D721Med (cell line): ENCODE results near the gene ITCH.

Experiments
- DNase-seq: peaks from one replicate; pipeline ENCODE4 v3.0.0; 2011; ENCODE audit warnings: low spot score; ENCODE audit not compliant: insufficient read length
- FAIRE-seq: peaks from 2 replicates; lab custom pipeline; 2011; peaks lifted over from hg19 to GRCh38; lab: Jason Lieb, UNC
- CTCF ChIP-seq: IDR thresholded peaks from 2 replicates; pipeline ENCODE4 v1.5.1; 2012; ENCODE audit warnings: mild to moderate bottlenecking, control low read depth; ENCODE audit not compliant: insufficient read depth; ENCODE audit errors: missing control alignments

The ITCH gene

GRCh38 chr20:34522969-34523871 is 160.1 kb downstream of the ITCH start:
- no peak for FAIRE-seq
- no peak for DNase-seq
- peak; percentile 61 for TF ChIP-seq CTCF

DNA sequence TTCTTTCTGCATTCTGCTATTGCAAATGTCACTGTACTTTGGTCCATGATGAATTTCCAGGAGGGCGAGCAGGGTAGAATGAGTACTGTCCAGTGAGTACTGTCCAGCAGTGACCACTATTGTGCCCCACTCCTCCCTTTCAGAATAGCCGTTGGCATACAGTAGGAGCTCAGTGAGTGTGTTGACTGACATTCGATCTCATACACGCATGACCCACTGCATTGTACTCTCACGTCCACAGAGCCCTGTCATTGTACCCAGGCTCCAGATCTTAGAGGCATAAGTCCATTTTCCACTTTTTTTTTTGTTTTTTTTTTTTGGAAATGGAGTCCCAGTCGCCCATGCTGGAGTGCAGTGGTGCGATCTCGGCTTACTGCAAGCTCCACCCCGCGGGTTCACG is 161.4 kb downstream of the ITCH start:
- FAIRE-seq = no peak
- no peak for DNase-seq

GRCh38 chr20:34525342-34525708 is 162.3 kb downstream of the ITCH start:
- no peak for FAIRE-seq
- no peak for TF ChIP-seq CTCF
- DNase-seq = no peak

More for the DNA sequence above, 161.4 kb downstream of the ITCH start:
- no peak for TF ChIP-seq CTCF

- TF ChIP-seq CTCF = no peak
These were observed 162.8 kb downstream of the ITCH start for GRCh38 chr20:34525709-34526416.

DNA sequence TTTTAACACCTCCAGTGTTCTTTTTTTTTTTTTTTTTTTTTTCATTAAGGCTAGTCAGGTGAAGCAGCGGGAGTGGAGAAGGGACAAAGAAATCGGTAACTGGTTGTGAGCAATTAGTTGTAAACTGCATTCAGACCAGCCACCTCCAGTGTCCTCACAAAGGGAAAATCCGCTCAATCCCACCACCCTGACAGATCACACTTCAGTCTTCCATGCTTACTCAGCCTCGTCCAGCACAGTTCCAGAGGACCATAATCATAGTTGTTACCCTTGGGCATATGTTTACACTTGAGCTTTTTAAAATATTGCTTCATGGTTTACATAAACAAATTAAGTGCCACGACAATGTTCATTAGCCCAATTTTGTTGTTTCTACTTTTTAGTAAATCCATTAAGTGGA is 163.4 kb downstream of the ITCH start:
- DNase-seq (no peak), FAIRE-seq (no peak)
- no peak for TF ChIP-seq CTCF

More at GRCh38 chr20:34525709-34526416, 162.8 kb downstream of the ITCH start:
- DNase-seq (no peak), FAIRE-seq (no peak)

- TF ChIP-seq CTCF = no peak
- DNase-seq (no peak), FAIRE-seq (no peak)
These were observed 163.9 kb downstream of the ITCH start for GRCh38 chr20:34527016-34527415.
